ENCODE measurements around the gene STYXL2. TPM values are rescaled to one million over a fixed set of nuclear protein-coding genes. Genes with fewer than 3 reads are reported as not detected.

Gene STYXL2
- total and polyA plus RNA-seq, 8 donors = 0.12 to 1.3 (median 0.66) TPM; not detected in 1

DNA sequence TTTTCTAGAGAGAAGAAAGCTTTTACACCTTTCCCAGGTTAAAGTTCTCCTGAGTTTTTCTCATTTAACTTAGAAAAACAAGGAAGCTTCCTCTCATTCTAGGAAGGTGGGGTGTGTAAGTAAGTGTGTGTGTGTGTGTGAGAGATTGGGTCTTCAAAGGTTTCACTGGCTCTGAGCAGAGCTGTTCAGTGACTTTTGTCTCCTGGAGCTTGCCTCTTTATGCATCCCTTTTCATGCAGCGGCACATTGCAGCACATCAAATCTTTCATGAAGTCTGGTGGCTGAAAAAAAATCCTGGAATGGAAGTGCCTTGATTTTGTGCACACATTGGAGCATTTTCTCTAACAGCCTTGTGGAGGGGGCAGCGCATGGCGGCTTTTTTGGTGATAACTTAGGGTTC is 7.1 kb upstream of the STYXL2 start:
- intact Hi-C loops (cut with DNase I) = no loop called here
- Histone ChIP-seq H3K4me3 (no peak overlapping the region), H3K36me3 (no peaks in the 10 kb centered on the region), H3K4me1 (peaks cover 0 to 3% of the 10 kb centered on the region in 2 donors), H3K27me3 (peaks cover 0 to 12% of the 10 kb centered on the region in 2 donors), H3K9me3 (no peaks in the 10 kb centered on the region), H3K27ac (no peak overlapping the region)
- DNase-seq = no peak
- ATAC-seq = no peak
- TF ChIP-seq, protein P1, sequence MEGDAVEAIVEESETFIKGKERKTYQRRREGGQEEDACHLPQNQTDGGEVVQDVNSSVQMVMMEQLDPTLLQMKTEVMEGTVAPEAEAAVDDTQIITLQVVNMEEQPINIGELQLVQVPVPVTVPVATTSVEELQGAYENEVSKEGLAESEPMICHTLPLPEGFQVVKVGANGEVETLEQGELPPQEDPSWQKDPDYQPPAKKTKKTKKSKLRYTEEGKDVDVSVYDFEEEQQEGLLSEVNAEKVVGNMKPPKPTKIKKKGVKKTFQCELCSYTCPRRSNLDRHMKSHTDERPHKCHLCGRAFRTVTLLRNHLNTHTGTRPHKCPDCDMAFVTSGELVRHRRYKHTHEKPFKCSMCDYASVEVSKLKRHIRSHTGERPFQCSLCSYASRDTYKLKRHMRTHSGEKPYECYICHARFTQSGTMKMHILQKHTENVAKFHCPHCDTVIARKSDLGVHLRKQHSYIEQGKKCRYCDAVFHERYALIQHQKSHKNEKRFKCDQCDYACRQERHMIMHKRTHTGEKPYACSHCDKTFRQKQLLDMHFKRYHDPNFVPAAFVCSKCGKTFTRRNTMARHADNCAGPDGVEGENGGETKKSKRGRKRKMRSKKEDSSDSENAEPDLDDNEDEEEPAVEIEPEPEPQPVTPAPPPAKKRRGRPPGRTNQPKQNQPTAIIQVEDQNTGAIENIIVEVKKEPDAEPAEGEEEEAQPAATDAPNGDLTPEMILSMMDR (IDR thresholded peaks at IDR 0.05) = no peak

DNA sequence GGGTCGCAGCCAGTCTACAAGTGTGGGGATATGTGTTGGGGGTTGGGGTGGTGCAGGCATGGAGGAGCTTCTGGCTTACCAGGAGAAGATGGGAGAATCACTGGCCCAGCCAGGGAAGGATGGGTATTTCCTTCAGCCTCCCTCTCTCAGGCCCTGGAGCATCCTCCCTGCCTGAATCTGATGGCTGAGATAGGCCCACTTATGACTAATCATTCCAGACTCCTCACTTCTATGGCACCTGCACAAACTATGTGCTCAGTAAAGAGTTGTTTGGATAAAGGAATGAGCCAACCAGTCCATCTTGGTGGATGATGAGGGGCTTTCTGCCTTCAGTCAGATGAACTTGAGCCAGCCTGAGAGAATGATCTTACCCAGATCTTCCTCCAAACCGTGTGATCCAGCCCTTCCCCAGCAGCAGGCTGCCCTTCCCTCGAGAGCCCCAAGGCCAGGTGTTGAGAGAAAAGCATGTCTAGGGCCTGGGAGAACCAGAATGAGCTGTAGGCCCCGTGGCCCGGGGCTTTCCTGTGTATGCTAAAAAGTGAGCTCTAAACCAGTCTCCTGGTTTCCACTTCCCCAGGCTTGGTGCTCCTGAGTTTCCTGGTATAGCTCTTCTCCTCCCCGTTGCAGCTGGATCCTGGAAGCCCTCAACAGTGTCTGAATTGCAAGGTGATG is 5.0 kb upstream of the STYXL2 start:
- H3K9me3 ChIP-seq = no peaks in the 10 kb centered on the region
- no peak overlapping the region for H3K4me3 ChIP-seq
- TF ChIP-seq, protein P1 (IDR thresholded peaks at IDR 0.05) = no peak
- no peaks in the 10 kb centered on the region for H3K36me3 ChIP-seq
- H3K27me3 ChIP-seq = no peaks in the 10 kb centered on the region
- no peak for DNase-seq
- no peak overlapping the region for H3K27ac ChIP-seq
- peaks cover 0 to 3% of the 10 kb centered on the region in 2 donors for H3K4me1 ChIP-seq
- no peak for ATAC-seq
- intact Hi-C loops (cut with DNase I) = no loop called here

DNA sequence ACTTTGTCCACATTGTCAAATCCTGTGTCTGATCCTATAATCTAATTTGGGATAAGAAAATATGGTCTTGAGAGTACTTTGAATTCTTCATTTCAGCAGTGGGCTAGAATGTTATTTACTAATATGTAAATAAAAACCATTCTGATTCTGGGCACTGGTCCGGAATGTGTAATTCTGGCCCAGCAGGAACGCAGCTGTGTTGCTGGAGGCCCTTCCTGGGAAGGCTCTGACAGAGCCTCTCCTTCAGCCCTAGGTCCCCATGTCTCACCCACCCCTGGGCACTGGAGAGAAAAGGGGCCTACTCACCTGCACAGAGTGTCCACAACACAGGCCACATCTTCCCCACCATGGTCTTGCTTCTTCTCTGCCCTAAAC is 3.9 kb upstream of the STYXL2 start:
- intact Hi-C loops (cut with DNase I) = no loop called here
- Histone ChIP-seq H3K27me3 (no peaks in the 10 kb centered on the region), H3K4me3 (no peak overlapping the region), H3K27ac (peak overlapping the region; percentile 33 to 64), H3K9me3 (no peaks in the 10 kb centered on the region), H3K4me1 (peaks cover 0 to 3% of the 10 kb centered on the region in 2 donors), H3K36me3 (no peaks in the 10 kb centered on the region)
- TF ChIP-seq, protein P1 (IDR thresholded peaks at IDR 0.05) = no peak
- no peak for DNase-seq
- no peak for ATAC-seq

DNA sequence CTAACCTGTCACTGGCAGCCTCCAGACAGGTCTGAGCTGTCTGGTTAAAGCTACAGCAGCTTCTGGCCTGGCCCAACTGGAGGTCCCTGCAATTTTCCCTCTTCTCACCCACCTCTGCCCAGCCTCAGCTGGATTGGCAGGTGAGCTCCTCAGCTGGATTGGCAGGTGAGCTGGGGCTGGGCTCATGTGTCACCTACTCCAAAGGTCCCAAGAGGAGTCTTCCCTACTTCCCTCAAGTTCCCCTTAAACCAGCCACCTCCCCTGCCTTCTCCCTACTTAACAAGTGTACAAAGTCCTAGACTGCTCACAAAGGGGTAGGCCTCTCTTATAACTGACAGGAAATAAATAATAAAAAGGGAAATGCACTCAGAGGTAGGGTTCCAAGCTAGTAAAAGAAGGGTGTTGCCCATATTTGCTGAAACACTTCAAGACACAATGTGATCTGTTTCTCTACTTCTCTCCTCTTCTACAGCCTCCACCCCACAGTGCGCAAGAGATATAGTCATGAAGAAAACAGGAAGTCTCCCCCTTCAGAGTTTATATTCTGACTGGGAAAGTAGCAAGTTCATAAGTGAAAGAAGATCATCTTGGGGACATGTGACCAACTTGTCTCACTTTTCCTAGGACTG is 3.4 kb upstream of the STYXL2 start, which contains the start of gene GPA33:
Gene GPA33, minus strand, starts transcription at position 64 of the 629 bp plus-strand sequence. CDS start 90 bp downstream, outside the sequence.
- Histone ChIP-seq H3K4me3 (no peak within 1 kb of the TSS), H3K36me3 (no peaks in the 10 kb centered on the region), H3K27ac (peak within 1 kb of the TSS; percentile 33 to 64), H3K27me3 (no peaks in the 10 kb centered on the region), H3K4me1 (peaks cover 0 to 3% of the 10 kb centered on the region in 2 donors), H3K9me3 (no peaks in the 10 kb centered on the region)
- DNase-seq (no peak), ATAC-seq (peak; percentile 88)
- TF ChIP-seq, protein P1 (IDR thresholded peaks at IDR 0.05) = no peak
- intact Hi-C loops (cut with DNase I) = no loop called here

DNA sequence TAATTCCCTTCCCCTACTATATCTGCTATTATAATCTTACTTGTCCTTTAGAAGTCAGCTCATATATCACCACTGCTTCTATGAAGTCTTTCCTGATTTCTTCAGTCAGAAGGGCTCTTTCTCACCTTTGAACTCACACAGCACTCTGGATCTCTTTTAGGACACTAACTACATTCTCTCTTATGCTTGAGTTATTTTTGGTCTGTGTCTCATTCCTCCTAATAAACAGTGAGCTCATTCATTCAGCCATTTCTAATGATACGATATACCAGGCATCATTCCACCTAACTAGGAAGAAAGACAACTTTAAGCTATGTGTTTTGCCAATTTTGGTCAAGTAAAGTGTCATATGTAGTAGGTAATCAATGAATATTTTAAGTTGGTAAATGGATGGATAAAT is 1.2 kb upstream of the STYXL2 start:
- DNase-seq (no peak), ATAC-seq (no peak)
- no peaks in the 10 kb centered on the region for H3K36me3 ChIP-seq
- H3K27ac ChIP-seq = no peak overlapping the region
- TF ChIP-seq, protein P1 (IDR thresholded peaks at IDR 0.05) = no peak
- no peaks in the 10 kb centered on the region for H3K9me3 ChIP-seq
- intact Hi-C loops (cut with DNase I) = no loop called here
- no peaks in the 10 kb centered on the region for H3K27me3 ChIP-seq
- peaks cover 0 to 3% of the 10 kb centered on the region in 2 donors for H3K4me1 ChIP-seq
- H3K4me3 ChIP-seq = no peak overlapping the region
